Measurements from ENCODE around the gene UBE2H.
"Not testable (repeated sequence)": the region's sequence is repeated elsewhere in the genome, so short reads cannot be mapped to it uniquely, and the experiment has no call there.

Gene UBE2H

GRCh38 chr7:129854401-129854800 lies 98.4 kb downstream of the UBE2H start:
- no peak for FAIRE-seq
- no peak for DNase-seq (ENCODE audit: extremely low spot score, insufficient read length, low read depth)

- FAIRE-seq (no peak), DNase-seq (ENCODE audit: extremely low spot score, insufficient read length, low read depth) (no peak)
Observed at GRCh38 chr7:129853661-129854268, 99.0 kb downstream of the UBE2H start.

- DNase-seq (ENCODE audit: extremely low spot score, insufficient read length, low read depth) (no peak), FAIRE-seq (no peak)
Observed at GRCh38 chr7:129851809-129852208, 101.0 kb downstream of the UBE2H start.

- FAIRE-seq (no peak), DNase-seq (ENCODE audit: extremely low spot score, insufficient read length, low read depth) (no peak)
Observed at GRCh38 chr7:129851174-129851573, 101.6 kb downstream of the UBE2H start.

- DNase-seq (ENCODE audit: extremely low spot score, insufficient read length, low read depth): no peak
- FAIRE-seq: no peak
Observed at GRCh38 chr7:129848436-129848835, 104.3 kb downstream of the UBE2H start.

GRCh38 chr7:129845972-129846327 lies 106.8 kb downstream of the UBE2H start:
- FAIRE-seq (no peak), DNase-seq (ENCODE audit: extremely low spot score, insufficient read length, low read depth) (no peak)

GRCh38 chr7:129845178-129845971 lies 107.4 kb downstream of the UBE2H start:
- no peak for FAIRE-seq
- no peak for DNase-seq (ENCODE audit: extremely low spot score, insufficient read length, low read depth)

- FAIRE-seq: no peak
Observed at GRCh38 chr7:129843978-129844840, 108.6 kb downstream of the UBE2H start.

GRCh38 chr7:129843365-129843898 lies 109.3 kb downstream of the UBE2H start:
- no peak for DNase-seq (ENCODE audit: extremely low spot score, insufficient read length, low read depth)
- FAIRE-seq: no peak

More at GRCh38 chr7:129843978-129844840, 108.6 kb downstream of the UBE2H start:
- DNase-seq (ENCODE audit: extremely low spot score, insufficient read length, low read depth): no peak

- FAIRE-seq (no peak), DNase-seq (ENCODE audit: extremely low spot score, insufficient read length, low read depth) (no peak)
Observed at GRCh38 chr7:129841465-129841864, 111.3 kb downstream of the UBE2H start.

- FAIRE-seq (no peak), DNase-seq (ENCODE audit: extremely low spot score, insufficient read length, low read depth) (no peak)
Observed at GRCh38 chr7:129840757-129841156, 112.0 kb downstream of the UBE2H start.

- DNase-seq (ENCODE audit: extremely low spot score, insufficient read length, low read depth) (no peak), FAIRE-seq (no peak)
Observed at GRCh38 chr7:129836983-129837382, 115.8 kb downstream of the UBE2H start.

- no peak for FAIRE-seq
- DNase-seq (ENCODE audit: extremely low spot score, insufficient read length, low read depth): no peak
Observed at GRCh38 chr7:129835569-129835968, 117.2 kb downstream of the UBE2H start.

- not testable (repeated sequence) for DNase-seq (ENCODE audit: extremely low spot score, insufficient read length, low read depth); FAIRE-seq
Observed at GRCh38 chr7:129833353-129833752, 119.4 kb downstream of the UBE2H start.

GRCh38 chr7:129832701-129833227 lies 120.0 kb downstream of the UBE2H start:
- FAIRE-seq: no peak
- no peak for DNase-seq (ENCODE audit: extremely low spot score, insufficient read length, low read depth)

GRCh38 chr7:129832282-129832681 lies 120.5 kb downstream of the UBE2H start:
- FAIRE-seq: no peak
- no peak for DNase-seq (ENCODE audit: extremely low spot score, insufficient read length, low read depth)

- DNase-seq (ENCODE audit: extremely low spot score, insufficient read length, low read depth) (no peak), FAIRE-seq (no peak)
Observed at GRCh38 chr7:129831424-129832058, 121.2 kb downstream of the UBE2H start.

- DNase-seq (ENCODE audit: extremely low spot score, insufficient read length, low read depth) (no peak), FAIRE-seq (no peak)
Observed at GRCh38 chr7:129830949-129831348, 121.8 kb downstream of the UBE2H start.

GRCh38 chr7:129829737-129830631 lies 122.8 kb downstream of the UBE2H start:
- FAIRE-seq (peak; percentile 82), DNase-seq (ENCODE audit: extremely low spot score, insufficient read length, low read depth) (peak; percentile 18)
